Gastroesophageal sphincter (tissue), 3 donors: ENCODE data around the gene ACOT7.

Source experiments
- CTCF ChIP-seq, 4 experiments: fragments of 200-600 bp in 2 of 4; fragments of 450-650 bp in 2 of 4; sonication (generic) in 1 of 4; IDR thresholded peaks; one replicate each; pipeline ENCODE4 v1.5.1; 2017 to 2019; ENCODE audit warnings: antibody characterized with exemption in 4 of 4, mild to moderate bottlenecking in 2 of 4, moderate library complexity in 2 of 4
- EP300 ChIP-seq: sonication (generic); formaldehyde crosslinking; IDR thresholded peaks from one replicate; pipeline ENCODE4 v1.6.1; 2017; ENCODE audit warnings: antibody characterized with exemption, mild to moderate bottlenecking

GRCh38 chr1:6435129-6435528 is 41.6 kb upstream of the ACOT7 start:
- TF ChIP-seq CTCF (IDR thresholded peaks at IDR 0.05) (no peak), EP300 (no peak)
